ENCODE data around the gene COL26A1.

COL26A1 gene

GRCh38 chr7:101546308-101546936 lies 183.7 kb downstream of the COL26A1 start:
- no peak for DNase-seq (ENCODE audit: low read depth in 1 of 2, low spot score in 1 of 2)

GRCh38 chr7:101547022-101547915 lies 184.6 kb downstream of the COL26A1 start:
- Histone ChIP-seq H3K27me3 (ENCODE audit: insufficient read depth, poor library complexity, severe bottlenecking) (no peaks in the 10 kb centered on the region), H3K4me3 (replicated peaks; ENCODE audit: insufficient read depth, low read length) (no peak overlapping the region), H3K27ac (replicated peaks) (no peak overlapping the region)
- TF ChIP-seq POLR2AphosphoS5 (IDR thresholded peaks at IDR 0.05; ENCODE audit: low read depth), result no peak
- TF ChIP-seq SPI1 (IDR thresholded peaks at IDR 0.05; ENCODE audit: borderline replicate concordance, low read depth), result no peak
- no peak for TF ChIP-seq CTCF (IDR thresholded peaks at IDR 0.05; ENCODE audit: insufficient read depth, low read length)
- TF ChIP-seq REST (IDR thresholded peaks at IDR 0.05; ENCODE audit: insufficient replicate concordance, low read depth), result no peak
- no peak for TF ChIP-seq GABPA (IDR thresholded peaks at IDR 0.05; ENCODE audit: low read depth)
- DNase-seq (ENCODE audit: low read depth in 1 of 2, low spot score in 1 of 2), result no peak

More at GRCh38 chr7:101546308-101546936, 183.7 kb downstream of the COL26A1 start:
- Histone ChIP-seq H3K27me3 (ENCODE audit: insufficient read depth, poor library complexity, severe bottlenecking) (no peaks in the 10 kb centered on the region), H3K4me3 (replicated peaks; ENCODE audit: insufficient read depth, low read length) (no peak overlapping the region), H3K27ac (replicated peaks) (no peak overlapping the region)
- no peak for TF ChIP-seq POLR2AphosphoS5 (IDR thresholded peaks at IDR 0.05; ENCODE audit: low read depth)
- TF ChIP-seq GABPA (IDR thresholded peaks at IDR 0.05; ENCODE audit: low read depth), result no peak
- TF ChIP-seq CTCF (IDR thresholded peaks at IDR 0.05; ENCODE audit: insufficient read depth, low read length), result no peak
- no peak for TF ChIP-seq SPI1 (IDR thresholded peaks at IDR 0.05; ENCODE audit: borderline replicate concordance, low read depth)
- no peak for TF ChIP-seq REST (IDR thresholded peaks at IDR 0.05; ENCODE audit: insufficient replicate concordance, low read depth)

GRCh38 chr7:101547916-101548661 lies 185.4 kb downstream of the COL26A1 start:
- no peak for DNase-seq (ENCODE audit: low read depth in 1 of 2, low spot score in 1 of 2)
- Histone ChIP-seq H3K4me3 (replicated peaks; ENCODE audit: insufficient read depth, low read length) (no peak overlapping the region), H3K27me3 (ENCODE audit: insufficient read depth, poor library complexity, severe bottlenecking) (no peaks in the 10 kb centered on the region), H3K27ac (replicated peaks) (no peak overlapping the region)
- TF ChIP-seq GABPA (IDR thresholded peaks at IDR 0.05; ENCODE audit: low read depth) (no peak), SPI1 (IDR thresholded peaks at IDR 0.05; ENCODE audit: borderline replicate concordance, low read depth) (no peak), REST (IDR thresholded peaks at IDR 0.05; ENCODE audit: insufficient replicate concordance, low read depth) (no peak), CTCF (IDR thresholded peaks at IDR 0.05; ENCODE audit: insufficient read depth, low read length) (no peak), POLR2AphosphoS5 (IDR thresholded peaks at IDR 0.05; ENCODE audit: low read depth) (no peak)
